Cardiac fibroblast (primary cell): Measurements from ENCODE around the gene TMPRSS15.

Experiments
- DNase-seq, 2 donors: peaks; one replicate each; pipeline versions ENCODE4 v3.0.0 to v3.0.0-alpha.2; 2010; ENCODE audit warnings: low read depth in 2 of 2
- H3K4me3 ChIP-seq, 2 donors: replicated peaks in 1 of 2; 1 replicate in 1 of 2; 2 replicates in 1 of 2; pipeline ENCODE4 v1.5.1; 2011; ENCODE audit warnings: low read depth in 2 of 2, low read length in 2 of 2, mild to moderate bottlenecking in 2 of 2, moderate library complexity in 1 of 2
- TF ChIP-seq, protein P1 (sequence below): IDR thresholded peaks from one replicate; pipeline ENCODE4 v1.5.1; 2011; ENCODE audit warnings: low read depth, mild to moderate bottlenecking, low read length, inconsistent platforms

The TMPRSS15 gene

DNA sequence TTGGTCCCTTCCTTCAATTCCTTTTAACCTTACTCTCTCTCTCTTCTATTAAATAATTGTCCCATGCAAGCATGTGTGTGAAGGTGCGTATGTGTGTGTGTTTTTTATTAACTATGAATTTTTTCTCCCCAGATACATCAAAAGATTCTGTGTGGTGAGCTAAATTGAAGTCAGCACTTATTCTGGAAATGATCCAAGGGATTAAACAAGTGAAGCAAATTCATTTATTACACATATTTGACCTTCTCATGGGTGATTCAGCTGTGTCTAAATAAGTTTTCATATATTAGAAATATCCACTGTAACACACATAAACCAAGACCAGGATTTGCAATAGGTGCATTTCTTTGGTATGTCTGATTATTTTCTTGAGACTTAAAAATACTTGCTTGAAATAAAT is 134.7 kb downstream of the TMPRSS15 start:
- TF ChIP-seq, protein P1, sequence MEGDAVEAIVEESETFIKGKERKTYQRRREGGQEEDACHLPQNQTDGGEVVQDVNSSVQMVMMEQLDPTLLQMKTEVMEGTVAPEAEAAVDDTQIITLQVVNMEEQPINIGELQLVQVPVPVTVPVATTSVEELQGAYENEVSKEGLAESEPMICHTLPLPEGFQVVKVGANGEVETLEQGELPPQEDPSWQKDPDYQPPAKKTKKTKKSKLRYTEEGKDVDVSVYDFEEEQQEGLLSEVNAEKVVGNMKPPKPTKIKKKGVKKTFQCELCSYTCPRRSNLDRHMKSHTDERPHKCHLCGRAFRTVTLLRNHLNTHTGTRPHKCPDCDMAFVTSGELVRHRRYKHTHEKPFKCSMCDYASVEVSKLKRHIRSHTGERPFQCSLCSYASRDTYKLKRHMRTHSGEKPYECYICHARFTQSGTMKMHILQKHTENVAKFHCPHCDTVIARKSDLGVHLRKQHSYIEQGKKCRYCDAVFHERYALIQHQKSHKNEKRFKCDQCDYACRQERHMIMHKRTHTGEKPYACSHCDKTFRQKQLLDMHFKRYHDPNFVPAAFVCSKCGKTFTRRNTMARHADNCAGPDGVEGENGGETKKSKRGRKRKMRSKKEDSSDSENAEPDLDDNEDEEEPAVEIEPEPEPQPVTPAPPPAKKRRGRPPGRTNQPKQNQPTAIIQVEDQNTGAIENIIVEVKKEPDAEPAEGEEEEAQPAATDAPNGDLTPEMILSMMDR = no peak
- DNase-seq = no peak
- no peak overlapping the region for H3K4me3 ChIP-seq

DNA sequence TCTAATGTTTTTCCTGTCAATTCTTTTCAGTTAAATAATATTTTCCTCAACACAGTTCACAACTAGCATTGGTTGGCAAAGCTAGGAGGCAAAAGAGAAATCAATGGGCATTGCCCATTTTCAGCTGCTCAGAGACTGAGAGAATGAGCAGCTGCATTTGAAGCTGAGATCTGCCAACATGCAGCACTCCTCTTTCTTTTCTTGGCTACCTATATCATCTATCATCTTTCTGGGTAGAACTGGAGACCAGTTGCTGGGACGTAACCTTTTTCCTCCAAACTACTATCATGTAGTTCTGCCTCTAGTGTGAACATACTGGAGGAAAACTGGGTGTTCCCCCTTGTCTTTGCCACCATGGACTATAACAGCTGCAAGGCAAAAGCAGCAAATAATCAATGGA is 136.1 kb downstream of the TMPRSS15 start:
- no peak overlapping the region for H3K4me3 ChIP-seq
- DNase-seq = no peak
- TF ChIP-seq, protein P1 = no peak

DNA sequence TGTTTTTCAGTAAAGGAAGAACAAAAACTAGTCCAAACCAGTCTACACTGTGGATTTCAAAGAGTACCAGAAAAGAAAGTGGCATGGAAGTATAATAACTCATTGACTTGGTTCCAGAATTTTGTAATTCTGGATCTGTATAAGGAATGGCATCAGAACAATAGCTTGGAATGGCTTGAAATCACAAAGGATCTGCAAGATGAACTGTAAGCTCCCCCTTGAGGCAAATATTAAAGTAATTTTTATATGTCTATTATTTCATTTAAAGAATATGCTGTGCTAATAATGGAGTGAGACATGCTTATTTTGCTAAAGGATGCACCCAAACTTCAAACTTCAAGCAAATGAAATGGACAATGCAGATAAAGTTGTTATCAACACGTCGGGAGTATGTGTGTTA is 137.6 kb downstream of the TMPRSS15 start:
- H3K4me3 ChIP-seq = no peak overlapping the region
- TF ChIP-seq, protein P1 = no peak
- DNase-seq = peak in 1 of 2 donors; percentile 2

DNA sequence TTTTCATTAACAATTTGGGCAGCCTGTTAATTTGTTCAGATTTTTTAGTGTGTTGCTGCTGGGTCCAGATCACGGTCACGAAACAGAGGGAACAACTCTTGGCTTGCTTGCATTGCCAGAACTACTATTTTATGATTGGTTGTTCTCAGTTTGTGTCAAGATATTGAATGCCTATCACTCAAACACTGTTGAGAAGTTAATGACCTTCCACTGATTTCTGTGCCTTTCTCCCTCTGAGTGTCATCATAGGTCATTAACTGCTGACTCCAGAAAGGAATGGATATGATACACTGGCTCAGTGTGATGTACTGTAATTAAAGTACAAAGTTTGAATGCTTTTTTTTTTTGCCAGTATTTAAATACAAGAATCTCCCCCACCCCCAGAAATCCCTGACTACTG is 149.8 kb downstream of the TMPRSS15 start:
- DNase-seq = no peak
- TF ChIP-seq, protein P1 = no peak
- no peak overlapping the region for H3K4me3 ChIP-seq

DNA sequence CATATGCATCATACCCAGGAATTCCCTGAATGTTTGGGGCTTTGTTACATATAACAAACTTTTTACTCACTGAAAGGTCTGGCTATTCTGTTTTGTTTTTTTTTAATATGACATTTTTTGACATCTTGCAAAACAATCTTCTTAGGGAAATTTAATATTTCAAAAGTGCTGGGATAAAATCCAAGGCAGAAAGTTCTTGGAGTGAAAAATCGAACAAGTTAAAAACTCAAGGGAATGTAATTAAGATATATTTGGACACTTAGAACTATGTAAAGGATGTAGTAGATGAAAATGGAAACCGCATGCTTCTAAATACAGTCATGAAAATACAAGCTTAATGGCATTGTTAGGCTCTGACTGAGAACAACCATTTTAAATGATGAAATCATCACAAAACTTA is 150.4 kb downstream of the TMPRSS15 start:
- no peak for DNase-seq
- TF ChIP-seq, protein P1 = no peak
- no peak overlapping the region for H3K4me3 ChIP-seq

DNA sequence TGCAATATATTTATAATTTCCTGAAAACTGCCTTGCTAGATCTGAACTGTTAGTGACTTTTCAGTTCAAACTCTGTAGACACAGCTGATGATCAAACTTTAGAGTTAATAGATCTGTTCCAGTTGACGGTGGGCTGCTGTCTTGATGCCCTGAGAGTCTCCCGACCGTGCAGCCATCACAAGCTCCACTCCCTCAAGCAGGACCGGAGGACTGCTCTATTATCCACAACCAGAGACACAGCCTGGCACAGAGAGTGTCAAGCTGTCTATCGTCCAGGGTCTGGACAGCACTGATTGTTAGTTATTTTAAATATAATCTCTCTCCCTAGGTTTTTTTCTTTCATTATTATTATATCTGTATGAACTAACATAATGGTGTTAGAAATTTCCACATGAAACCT is 150.9 kb downstream of the TMPRSS15 start:
- no peak overlapping the region for H3K4me3 ChIP-seq
- TF ChIP-seq, protein P1 = no peak
- no peak for DNase-seq

DNA sequence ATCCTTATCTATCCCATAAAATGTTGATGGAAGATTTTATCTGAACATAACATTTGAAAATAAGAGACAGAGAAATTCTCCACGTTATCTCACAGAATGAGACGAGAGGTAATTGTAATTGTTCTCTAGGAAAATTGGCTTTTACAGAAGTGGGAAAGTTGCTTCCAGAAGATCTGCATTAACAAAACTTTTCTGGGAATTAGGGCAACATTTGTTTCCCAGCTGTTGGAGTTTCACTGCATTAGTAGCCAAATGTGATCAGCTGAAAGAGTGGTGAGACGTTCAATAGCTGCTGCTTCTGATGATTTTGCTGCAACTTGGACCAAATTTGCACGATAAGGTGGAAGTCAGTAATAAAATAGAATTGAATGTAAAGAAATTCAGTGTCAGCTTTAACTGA is 151.3 kb downstream of the TMPRSS15 start:
- DNase-seq = no peak
- TF ChIP-seq, protein P1 = no peak
- no peak overlapping the region for H3K4me3 ChIP-seq
